Panc1 (cell line): Measurements from ENCODE around the gene CCM2.

Source experiments
- POLR2AphosphoS5 ChIP-seq: IDR thresholded peaks from 2 replicates; pipeline ENCODE4 v1.6.1; 2012; ENCODE audit warnings: mild to moderate bottlenecking, low read depth, low read length, moderate library complexity
- SIN3A ChIP-seq: IDR thresholded peaks from 2 replicates; pipeline ENCODE4 v1.6.1; 2012; ENCODE audit warnings: low read depth, mild to moderate bottlenecking, low read length, moderate library complexity, borderline replicate concordance; ENCODE audit not compliant: insufficient read depth
- TF ChIP-seq, protein P1 (sequence below): fragments of 450-650 bp; IDR thresholded peaks from 2 replicates; pipeline ENCODE4 v1.5.1; 2017; ENCODE audit warnings: mild to moderate bottlenecking
- TF ChIP-seq, protein P2 (sequence below), 2 experiments: IDR thresholded peaks; 2 replicates each; pipeline ENCODE4 v1.6.1; 2011 to 2012; ENCODE audit warnings: low read depth in 2 of 2, control low read depth in 1 of 2, low read length in 1 of 2, mild to moderate bottlenecking in 1 of 2, moderate library complexity in 1 of 2; ENCODE audit not compliant: insufficient read depth in 1 of 2

DNA sequence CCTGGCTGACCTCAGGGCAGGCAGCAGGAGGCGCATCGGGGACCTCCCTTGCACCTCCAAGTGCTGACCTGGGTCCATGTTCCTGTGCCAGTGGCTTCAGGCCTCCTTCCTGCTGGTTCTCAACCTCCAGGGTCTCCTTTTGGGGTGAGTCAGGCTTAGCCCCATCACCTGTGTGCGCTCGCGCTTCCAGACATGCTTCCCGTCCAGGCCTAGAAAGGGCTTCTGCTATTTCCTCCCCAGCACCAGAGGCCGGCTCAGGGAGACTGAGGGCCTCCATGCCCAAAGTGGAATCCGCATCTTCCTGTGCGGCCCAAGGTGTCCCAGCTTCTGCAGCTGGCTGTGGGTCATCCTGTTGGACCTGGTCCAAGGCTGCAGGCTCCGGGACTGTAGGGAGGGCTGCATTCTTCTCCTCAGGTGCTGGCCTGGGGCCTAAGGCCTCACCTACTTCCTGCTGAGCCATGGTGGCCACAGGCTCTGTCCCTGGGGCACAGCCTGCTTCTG, 82.9 kb downstream of the CCM2 start:
- TF ChIP-seq, protein P1, sequence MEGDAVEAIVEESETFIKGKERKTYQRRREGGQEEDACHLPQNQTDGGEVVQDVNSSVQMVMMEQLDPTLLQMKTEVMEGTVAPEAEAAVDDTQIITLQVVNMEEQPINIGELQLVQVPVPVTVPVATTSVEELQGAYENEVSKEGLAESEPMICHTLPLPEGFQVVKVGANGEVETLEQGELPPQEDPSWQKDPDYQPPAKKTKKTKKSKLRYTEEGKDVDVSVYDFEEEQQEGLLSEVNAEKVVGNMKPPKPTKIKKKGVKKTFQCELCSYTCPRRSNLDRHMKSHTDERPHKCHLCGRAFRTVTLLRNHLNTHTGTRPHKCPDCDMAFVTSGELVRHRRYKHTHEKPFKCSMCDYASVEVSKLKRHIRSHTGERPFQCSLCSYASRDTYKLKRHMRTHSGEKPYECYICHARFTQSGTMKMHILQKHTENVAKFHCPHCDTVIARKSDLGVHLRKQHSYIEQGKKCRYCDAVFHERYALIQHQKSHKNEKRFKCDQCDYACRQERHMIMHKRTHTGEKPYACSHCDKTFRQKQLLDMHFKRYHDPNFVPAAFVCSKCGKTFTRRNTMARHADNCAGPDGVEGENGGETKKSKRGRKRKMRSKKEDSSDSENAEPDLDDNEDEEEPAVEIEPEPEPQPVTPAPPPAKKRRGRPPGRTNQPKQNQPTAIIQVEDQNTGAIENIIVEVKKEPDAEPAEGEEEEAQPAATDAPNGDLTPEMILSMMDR = no peak
- no peak for TF ChIP-seq SIN3A
- TF ChIP-seq POLR2AphosphoS5 = no peak
- TF ChIP-seq, protein P2, sequence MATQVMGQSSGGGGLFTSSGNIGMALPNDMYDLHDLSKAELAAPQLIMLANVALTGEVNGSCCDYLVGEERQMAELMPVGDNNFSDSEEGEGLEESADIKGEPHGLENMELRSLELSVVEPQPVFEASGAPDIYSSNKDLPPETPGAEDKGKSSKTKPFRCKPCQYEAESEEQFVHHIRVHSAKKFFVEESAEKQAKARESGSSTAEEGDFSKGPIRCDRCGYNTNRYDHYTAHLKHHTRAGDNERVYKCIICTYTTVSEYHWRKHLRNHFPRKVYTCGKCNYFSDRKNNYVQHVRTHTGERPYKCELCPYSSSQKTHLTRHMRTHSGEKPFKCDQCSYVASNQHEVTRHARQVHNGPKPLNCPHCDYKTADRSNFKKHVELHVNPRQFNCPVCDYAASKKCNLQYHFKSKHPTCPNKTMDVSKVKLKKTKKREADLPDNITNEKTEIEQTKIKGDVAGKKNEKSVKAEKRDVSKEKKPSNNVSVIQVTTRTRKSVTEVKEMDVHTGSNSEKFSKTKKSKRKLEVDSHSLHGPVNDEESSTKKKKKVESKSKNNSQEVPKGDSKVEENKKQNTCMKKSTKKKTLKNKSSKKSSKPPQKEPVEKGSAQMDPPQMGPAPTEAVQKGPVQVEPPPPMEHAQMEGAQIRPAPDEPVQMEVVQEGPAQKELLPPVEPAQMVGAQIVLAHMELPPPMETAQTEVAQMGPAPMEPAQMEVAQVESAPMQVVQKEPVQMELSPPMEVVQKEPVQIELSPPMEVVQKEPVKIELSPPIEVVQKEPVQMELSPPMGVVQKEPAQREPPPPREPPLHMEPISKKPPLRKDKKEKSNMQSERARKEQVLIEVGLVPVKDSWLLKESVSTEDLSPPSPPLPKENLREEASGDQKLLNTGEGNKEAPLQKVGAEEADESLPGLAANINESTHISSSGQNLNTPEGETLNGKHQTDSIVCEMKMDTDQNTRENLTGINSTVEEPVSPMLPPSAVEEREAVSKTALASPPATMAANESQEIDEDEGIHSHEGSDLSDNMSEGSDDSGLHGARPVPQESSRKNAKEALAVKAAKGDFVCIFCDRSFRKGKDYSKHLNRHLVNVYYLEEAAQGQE (IDR thresholded peaks at IDR 0.05; ENCODE audit: insufficient read depth in 1 of 2, low read depth in 2 of 2, low read length in 1 of 2) = no peak
